Left lobe of liver (tissue), 2 donors: ENCODE data around the gene BICD1. TPM values are rescaled to one million over a fixed set of nuclear protein-coding genes. Genes with fewer than 3 reads are reported as not detected.

Experiments
- ATAC-seq: fragments of 200-7000 bp; cut with Tn5 transposase; one replicate; pipeline ENCODE4 v1.9.1; 2020; ENCODE audit warnings: mild to moderate bottlenecking, moderate library complexity
- DNase-seq: peaks from one replicate; pipeline ENCODE4 v3.0.0-alpha.2; 2020; ENCODE audit warnings: low spot score
- total RNA-seq: library from RNA; stranded (reverse); gene quantifications from one replicate; pipeline ENCODE4 v1.2.1, GENCODE V29; 2021
- donor health status: DM: no; HTN: no; CAD: no; lungs with moderate emphysema.
- donor health status: DM: no; HTN: yes; CAD: no.

Gene BICD1
- total RNA-seq, 1 donor from 2014 or later = 0.91 TPM

GRCh38 chr12:32139064-32139421, 32.4 kb downstream of the BICD1 start:
- DNase-seq (no peak), ATAC-seq (peak; percentile 37)

- DNase-seq = no peak
- ATAC-seq = peak; percentile 26
Measured at GRCh38 chr12:32140877-32141276, 34.2 kb downstream of the BICD1 start.

GRCh38 chr12:32145096-32145495, 38.4 kb downstream of the BICD1 start:
- no peak for ATAC-seq

GRCh38 chr12:32146074-32146873, 39.6 kb downstream of the BICD1 start:
- DNase-seq (no peak), ATAC-seq (no peak)

More at GRCh38 chr12:32145096-32145495, 38.4 kb downstream of the BICD1 start:
- no peak for DNase-seq

- DNase-seq = no peak
- no peak for ATAC-seq
Measured at GRCh38 chr12:32148372-32148771, 41.7 kb downstream of the BICD1 start.

- no peak for ATAC-seq
- no peak for DNase-seq
Measured at GRCh38 chr12:32149489-32149888, 42.8 kb downstream of the BICD1 start.

GRCh38 chr12:32151086-32151485, 44.4 kb downstream of the BICD1 start:
- DNase-seq = no peak
- ATAC-seq = no peak

- DNase-seq = no peak
- no peak for ATAC-seq
Measured at GRCh38 chr12:32151552-32151951, 44.9 kb downstream of the BICD1 start.

GRCh38 chr12:32155041-32155440, 48.4 kb downstream of the BICD1 start:
- ATAC-seq = no peak
- DNase-seq = no peak

- DNase-seq (no peak), ATAC-seq (no peak)
Measured at GRCh38 chr12:32155961-32156529, 49.4 kb downstream of the BICD1 start.

- ATAC-seq (no peak), DNase-seq (no peak)
Measured at GRCh38 chr12:32158525-32158924, 51.9 kb downstream of the BICD1 start.

- ATAC-seq = no peak
- no peak for DNase-seq
Measured at GRCh38 chr12:32159381-32159780, 52.7 kb downstream of the BICD1 start.

- ATAC-seq = no peak
- DNase-seq = no peak
Measured at GRCh38 chr12:32159925-32160324, 53.3 kb downstream of the BICD1 start.

- ATAC-seq = no peak
Measured at GRCh38 chr12:32161058-32161457, 54.4 kb downstream of the BICD1 start.

GRCh38 chr12:32163596-32163995, 56.9 kb downstream of the BICD1 start:
- ATAC-seq (no peak), DNase-seq (no peak)

More at GRCh38 chr12:32161058-32161457, 54.4 kb downstream of the BICD1 start:
- no peak for DNase-seq

- DNase-seq (no peak), ATAC-seq (no peak)
Measured at GRCh38 chr12:32166510-32166909, 59.9 kb downstream of the BICD1 start.

GRCh38 chr12:32170437-32170998, 63.9 kb downstream of the BICD1 start:
- ATAC-seq = no peak
- no peak for DNase-seq

- no peak for DNase-seq
Measured at GRCh38 chr12:32171211-32171610, 64.6 kb downstream of the BICD1 start.

GRCh38 chr12:32176606-32177005, 70.0 kb downstream of the BICD1 start:
- DNase-seq = no peak
- no peak for ATAC-seq

More at GRCh38 chr12:32171211-32171610, 64.6 kb downstream of the BICD1 start:
- no peak for ATAC-seq

- DNase-seq (peak; percentile 68), ATAC-seq (peak; percentile 99)
Measured at GRCh38 chr12:32178341-32179010, 71.8 kb downstream of the BICD1 start.

- ATAC-seq (no peak), DNase-seq (no peak)
Measured at GRCh38 chr12:32179011-32179395, 72.4 kb downstream of the BICD1 start.
